HepG2 (cell line): Measurements from ENCODE around the gene ZNF23. TPM values are rescaled to one million over a fixed set of nuclear protein-coding genes. Genes with fewer than 3 reads are reported as not detected.
A peak's percentile ranks its signal among the peaks of the same experiment; 100 is the strongest.

ENCODE experiments used
- ADNP ChIP-seq: sonication (generic); formaldehyde crosslinking; IDR thresholded peaks from 2 replicates; pipeline ENCODE4 v1.4.0; 2020; ENCODE audit warnings: missing genetic modification reagents
- CBX1 ChIP-seq: IDR thresholded peaks from one replicate; pipeline ENCODE4 v1.6.1; 2016; ENCODE audit warnings: antibody characterized with exemption, low read depth
- CEBPB ChIP-seq: IDR thresholded peaks from 2 replicates; pipeline ENCODE4 v1.6.1; 2011; ENCODE audit warnings: low read depth, low read length, improper control_type of control experiment, borderline replicate concordance
- GATAD2A ChIP-seq: IDR thresholded peaks from 2 replicates; pipeline ENCODE4 v1.6.1; 2016
- ISL2 ChIP-seq: sonication (generic); formaldehyde crosslinking; IDR thresholded peaks from 2 replicates; pipeline ENCODE4 v1.5.0; 2020; ENCODE audit warnings: missing genetic modification reagents
- MED8 ChIP-seq: sonication (generic); formaldehyde crosslinking; IDR thresholded peaks from 2 replicates; pipeline ENCODE4 v1.8.1; 2023; ENCODE audit warnings: mild to moderate bottlenecking, missing genetic modification reagents; ENCODE audit not compliant: insufficient replicate concordance
- MTF2 ChIP-seq: sonication (generic); formaldehyde crosslinking; IDR thresholded peaks from 2 replicates; pipeline ENCODE4 v1.5.0; 2020; ENCODE audit warnings: missing genetic modification reagents, borderline replicate concordance
- RARA ChIP-seq: IDR thresholded peaks from 2 replicates; pipeline ENCODE4 v1.6.1; 2016; ENCODE audit warnings: missing genetic modification reagents, missing compliant biosample characterization
- TBL1XR1 ChIP-seq: fragments of 150-350 bp; IDR thresholded peaks from 2 replicates; pipeline ENCODE4 v1.6.1; 2014; ENCODE audit warnings: borderline replicate concordance, low read length; ENCODE audit not compliant: partially characterized antibody
- TOE1 ChIP-seq: sonication (generic); formaldehyde crosslinking; IDR thresholded peaks from 2 replicates; pipeline ENCODE4 v1.4.0; 2020; ENCODE audit warnings: mild to moderate bottlenecking, missing genetic modification reagents
- ZBTB40 ChIP-seq, 2 experiments: fragments of 450-650 bp in 1 of 2; sonication (generic) in 1 of 2; formaldehyde crosslinking in 1 of 2; IDR thresholded peaks; 2 replicates each; pipeline versions ENCODE4 v1.6.1 to v1.8.0; 2016 to 2022; ENCODE audit warnings: antibody characterized with exemption in 1 of 2, mild to moderate bottlenecking in 1 of 2, missing genetic modification reagents in 1 of 2
- ZNF552 ChIP-seq: sonication (generic); formaldehyde crosslinking; IDR thresholded peaks from 2 replicates; pipeline ENCODE4 v1.9.0; 2022; ENCODE audit warnings: missing genetic modification reagents, mild to moderate bottlenecking, borderline replicate concordance
- ZNF556 ChIP-seq: sonication (generic); formaldehyde crosslinking; IDR thresholded peaks from 2 replicates; pipeline ENCODE4 v1.4.0; 2020; ENCODE audit warnings: mild to moderate bottlenecking, missing genetic modification reagents, borderline replicate concordance
- ZNF788 ChIP-seq: sonication (generic); formaldehyde crosslinking; IDR thresholded peaks from 2 replicates; pipeline ENCODE4 v1.5.0; 2020; ENCODE audit warnings: mild to moderate bottlenecking, missing genetic modification reagents, borderline replicate concordance
- polyA plus RNA-seq, 8 experiments: library from polyadenylated mRNA; depleted of rRNA in 3 of 8; stranded (reverse) in 7 of 8; unstranded in 1 of 8; fragments of >200 nt; fragmentation: Illumina TruSeq in 4 of 8; extraction: Trizol in 4 of 8; gene quantifications; 2 replicates each; pipeline versions ENCODE4 v1.2.1 to v1.2.3, GENCODE V29; 2011 to 2016; ENCODE audit warnings: low read depth in 4 of 8, missing spikeins in 1 of 8, mixed read lengths in 1 of 8; ENCODE audit not compliant: insufficient read depth in 1 of 8
- total RNA-seq, 5 experiments: library from RNA; depleted of rRNA; stranded (reverse); fragments of >200 nt; fragmentation: Illumina TruSeq; extraction: Trizol; gene quantifications; 2 replicates each; pipeline ENCODE4 v1.2.3, GENCODE V29; 2016; ENCODE audit warnings: low read depth in 1 of 5
- TF ChIP-seq, protein P1 (sequence below): sonication (generic); formaldehyde crosslinking; IDR thresholded peaks from 2 replicates; pipeline ENCODE4 v1.9.0; 2022; ENCODE audit warnings: missing genetic modification reagents, mild to moderate bottlenecking, borderline replicate concordance
- TF ChIP-seq, protein P2 (sequence below): sonication (generic); formaldehyde crosslinking; IDR thresholded peaks from 2 replicates; pipeline ENCODE4 v1.4.0; 2020; ENCODE audit warnings: mild to moderate bottlenecking, low read depth, missing genetic modification reagents

The ZNF23 gene
- total and polyA plus RNA-seq, 2 of the 13 experiments (the other 11 are each of a cell fraction or from before 2014, with no cell fraction given): 8.6 to 12.2 TPM

GRCh38 chr16:71441348-71442050, 20.5 kb downstream of the ZNF23 start (continued):
- TF ChIP-seq ISL2 (CRISPR knock-in tag) (no peak), TOE1 (CRISPR knock-in tag) (no peak), MED8 (CRISPR knock-in tag) (no peak), MTF2 (CRISPR knock-in tag) (no peak), ADNP (CRISPR knock-in tag) (0 out of 2 replicates have a peak, but pooled peaks have one; percentile 42), GATAD2A (CRISPR knock-in tag) (no peak), TBL1XR1 (no peak), CEBPB (no peak), ZBTB40 (IDR thresholded peaks at IDR 0.05) (no peak), ZBTB40 (CRISPR knock-in tag; IDR thresholded peaks at IDR 0.05) (no peak), CBX1 (peak; percentile 52), ZNF556 (CRISPR knock-in tag) (no peak), ZNF552 (CRISPR knock-in tag) (no peak), RARA (CRISPR knock-in tag) (no peak), ZNF788 (CRISPR knock-in tag) (0 out of 2 replicates have a peak, but pooled peaks have one; percentile 37)
- TF ChIP-seq, protein P1, sequence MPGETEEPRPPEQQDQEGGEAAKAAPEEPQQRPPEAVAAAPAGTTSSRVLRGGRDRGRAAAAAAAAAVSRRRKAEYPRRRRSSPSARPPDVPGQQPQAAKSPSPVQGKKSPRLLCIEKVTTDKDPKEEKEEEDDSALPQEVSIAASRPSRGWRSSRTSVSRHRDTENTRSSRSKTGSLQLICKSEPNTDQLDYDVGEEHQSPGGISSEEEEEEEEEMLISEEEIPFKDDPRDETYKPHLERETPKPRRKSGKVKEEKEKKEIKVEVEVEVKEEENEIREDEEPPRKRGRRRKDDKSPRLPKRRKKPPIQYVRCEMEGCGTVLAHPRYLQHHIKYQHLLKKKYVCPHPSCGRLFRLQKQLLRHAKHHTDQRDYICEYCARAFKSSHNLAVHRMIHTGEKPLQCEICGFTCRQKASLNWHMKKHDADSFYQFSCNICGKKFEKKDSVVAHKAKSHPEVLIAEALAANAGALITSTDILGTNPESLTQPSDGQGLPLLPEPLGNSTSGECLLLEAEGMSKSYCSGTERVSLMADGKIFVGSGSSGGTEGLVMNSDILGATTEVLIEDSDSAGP (CRISPR knock-in tag): no peak; the same call in 1 of the 2 replicates
- TF ChIP-seq, protein P2, sequence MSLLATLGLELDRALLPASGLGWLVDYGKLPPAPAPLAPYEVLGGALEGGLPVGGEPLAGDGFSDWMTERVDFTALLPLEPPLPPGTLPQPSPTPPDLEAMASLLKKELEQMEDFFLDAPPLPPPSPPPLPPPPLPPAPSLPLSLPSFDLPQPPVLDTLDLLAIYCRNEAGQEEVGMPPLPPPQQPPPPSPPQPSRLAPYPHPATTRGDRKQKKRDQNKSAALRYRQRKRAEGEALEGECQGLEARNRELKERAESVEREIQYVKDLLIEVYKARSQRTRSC (CRISPR knock-in tag): no peak
